ENCODE data around the gene FAM43A.

FAM43A gene

GRCh38 chr3:194676471-194676870 lies 9.2 kb upstream of the FAM43A start:
- no peak for DNase-seq (ENCODE audit: low read depth)

GRCh38 chr3:194680888-194681615 lies 4.6 kb upstream of the FAM43A start:
- no peak for DNase-seq (ENCODE audit: low read depth)

- no peak for DNase-seq (ENCODE audit: low read depth)
These were observed 3.4 kb upstream of the FAM43A start for GRCh38 chr3:194682189-194682693.

GRCh38 chr3:194682694-194683310 lies 2.9 kb upstream of the FAM43A start:
- peak; percentile 68 for DNase-seq (ENCODE audit: low read depth)

GRCh38 chr3:194683380-194683779 lies 2.3 kb upstream of the FAM43A start:
- no peak for DNase-seq (ENCODE audit: low read depth)

- DNase-seq (ENCODE audit: low read depth): no peak
These were observed 492 bp upstream of the FAM43A start for GRCh38 chr3:194685065-194685717.

- no peak for DNase-seq (ENCODE audit: low read depth)
These were observed 732 bp downstream of the FAM43A start for GRCh38 chr3:194686414-194686815.

- no peak for DNase-seq (ENCODE audit: low read depth)
These were observed 1.3 kb downstream of the FAM43A start for GRCh38 chr3:194686816-194687637.

GRCh38 chr3:194687638-194688199 lies 2.0 kb downstream of the FAM43A start:
- no peak for DNase-seq (ENCODE audit: low read depth)

GRCh38 chr3:194688200-194688740 lies 2.6 kb downstream of the FAM43A start:
- no peak for DNase-seq (ENCODE audit: low read depth)

- DNase-seq (ENCODE audit: low read depth): no peak
These were observed 3.3 kb downstream of the FAM43A start for GRCh38 chr3:194688946-194689345.

- DNase-seq (ENCODE audit: low read depth): no peak
These were observed 3.8 kb downstream of the FAM43A start for GRCh38 chr3:194689493-194689944.

- no peak for DNase-seq (ENCODE audit: low read depth)
These were observed 5.1 kb downstream of the FAM43A start for GRCh38 chr3:194690501-194691372.

- DNase-seq (ENCODE audit: low read depth): no peak
These were observed 6.0 kb downstream of the FAM43A start for GRCh38 chr3:194691481-194692283.

- DNase-seq (ENCODE audit: low read depth): no peak
These were observed 11.0 kb downstream of the FAM43A start for GRCh38 chr3:194696702-194697101.

- DNase-seq (ENCODE audit: low read depth): no peak
These were observed 16.9 kb downstream of the FAM43A start for GRCh38 chr3:194702545-194702944.

GRCh38 chr3:194705227-194705626 lies 19.5 kb downstream of the FAM43A start:
- DNase-seq (ENCODE audit: low read depth): no peak

GRCh38 chr3:194705761-194706160 lies 20.1 kb downstream of the FAM43A start:
- DNase-seq (ENCODE audit: low read depth): no peak

GRCh38 chr3:194707147-194707540 lies 21.5 kb downstream of the FAM43A start:
- no peak for DNase-seq (ENCODE audit: low read depth)

- DNase-seq (ENCODE audit: low read depth): no peak
These were observed 25.6 kb downstream of the FAM43A start for GRCh38 chr3:194711286-194711685.

Data from non-pigmented ciliary epithelial cell (primary cell).